Measurements from ENCODE around the gene UBE3D. TPM values are rescaled to one million over a fixed set of nuclear protein-coding genes. Genes with fewer than 3 reads are reported as not detected.

UBE3D gene
- total RNA-seq, 2 donors from 2014 or later, result 16.2 to 18.0 TPM

DNA sequence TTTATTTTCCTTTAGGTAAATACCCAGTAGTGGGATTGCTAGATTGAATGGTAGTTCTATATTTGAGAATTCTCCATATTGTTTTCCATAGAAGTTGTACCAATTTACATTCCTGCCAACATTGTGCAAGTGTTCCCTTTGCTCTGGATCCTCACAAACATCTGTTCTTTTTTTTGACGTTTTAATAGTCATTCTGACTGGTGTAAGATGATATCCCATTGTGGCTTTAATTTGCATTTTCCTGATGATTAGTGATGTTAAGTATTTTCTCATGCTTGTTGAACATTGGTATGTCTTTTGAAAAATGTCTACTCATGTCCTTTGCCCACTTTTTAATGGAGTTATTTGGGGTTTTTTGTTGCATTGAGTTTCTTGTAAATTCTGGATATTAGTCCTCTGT lies 85.6 kb downstream of the UBE3D start:
- Mint-ChIP-seq H3K4me1 (no peaks in the 10 kb centered on the region), H3K9me3 (no peaks in the 10 kb centered on the region), H3K4me3 (no peak overlapping the region), H3K27me3 (ENCODE audit: insufficient read depth) (no peaks in the 10 kb centered on the region), H3K27ac (no peak overlapping the region), H3K36me3 (ENCODE audit: low read depth) (no peaks in the 10 kb centered on the region)
- Histone ChIP-seq H3K4me3 (ENCODE audit: low read length) (no peak overlapping the region), H3K4me1 (ENCODE audit: control insufficient read depth, insufficient read depth, low read length) (no peaks in the 10 kb centered on the region), H3K27me3 (ENCODE audit: control insufficient read depth, insufficient read depth, low read length, poor library complexity, severe bottlenecking) (no peaks in the 10 kb centered on the region), H3K36me3 (ENCODE audit: control insufficient read depth, insufficient read depth, low read length) (no peaks in the 10 kb centered on the region), H3K27ac (ENCODE audit: low read depth, low read length) (no peak overlapping the region), H3K9me3 (ENCODE audit: control insufficient read depth, low read length) (no peaks in the 10 kb centered on the region), H3K9ac (ENCODE audit: extremely low read depth, low read length, poor library complexity, severe bottlenecking) (no peak overlapping the region)
- no peak for TF ChIP-seq CTCF (conservative IDR thresholded peaks at IDR 0.05)
- 90% methylated on average over 1 of the region's 1 CpG; no CpG with 5 or more reads in 1 of the 2 experiments for WGBS, 2 experiments (ENCODE audit: insufficient coverage in 1 of 2, insufficient read length in 1 of 2)
- no peak for DNase-seq

DNA sequence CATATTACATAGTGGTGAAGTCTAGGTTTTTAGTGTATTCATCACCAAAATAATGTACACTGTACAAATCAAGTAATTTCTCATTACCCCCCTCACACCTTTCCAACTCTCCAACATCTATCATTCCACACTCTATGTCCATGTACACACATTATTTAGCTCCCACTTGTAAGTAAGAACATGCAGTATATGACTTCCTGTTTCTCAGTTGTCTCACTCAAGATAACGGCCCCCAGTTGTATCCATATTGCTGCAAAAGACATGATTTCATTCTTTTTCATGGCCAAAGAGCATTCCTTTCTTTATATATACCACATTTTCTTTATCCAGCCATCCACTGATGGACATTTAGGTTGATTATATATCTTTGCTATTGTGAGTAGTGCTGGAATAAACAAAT lies 86.0 kb downstream of the UBE3D start:
- no peaks in the 10 kb centered on the region for H3K36me3 ChIP-seq (ENCODE audit: control insufficient read depth, insufficient read depth, low read length)
- H3K27me3 ChIP-seq (ENCODE audit: control insufficient read depth, insufficient read depth, low read length, poor library complexity, severe bottlenecking), result no peaks in the 10 kb centered on the region
- no peaks in the 10 kb centered on the region for H3K36me3 Mint-ChIP-seq (ENCODE audit: low read depth)
- no peak overlapping the region for H3K9ac ChIP-seq (ENCODE audit: extremely low read depth, low read length, poor library complexity, severe bottlenecking)
- no peak overlapping the region for H3K27ac ChIP-seq (ENCODE audit: low read depth, low read length)
- H3K4me3 ChIP-seq (ENCODE audit: low read length), result no peak overlapping the region
- no peaks in the 10 kb centered on the region for H3K27me3 Mint-ChIP-seq (ENCODE audit: insufficient read depth)
- no peaks in the 10 kb centered on the region for H3K4me1 Mint-ChIP-seq
- no peak for TF ChIP-seq CTCF (conservative IDR thresholded peaks at IDR 0.05)
- no peaks in the 10 kb centered on the region for H3K4me1 ChIP-seq (ENCODE audit: control insufficient read depth, insufficient read depth, low read length)
- H3K27ac Mint-ChIP-seq, result no peak overlapping the region
- 91 to 100% methylated on average over 1 of the region's 1 CpG for WGBS, 2 experiments (ENCODE audit: insufficient coverage in 1 of 2, insufficient read length in 1 of 2)
- no peak for DNase-seq
- H3K9me3 ChIP-seq (ENCODE audit: control insufficient read depth, low read length), result no peaks in the 10 kb centered on the region
- no peaks in the 10 kb centered on the region for H3K9me3 Mint-ChIP-seq
- H3K4me3 Mint-ChIP-seq, result no peak overlapping the region

GRCh38 chr6:82978362-82978945 lies 87.2 kb downstream of the UBE3D start:
- Mint-ChIP-seq H3K9me3 (no peaks in the 10 kb centered on the region), H3K4me3 (no peak overlapping the region), H3K36me3 (ENCODE audit: low read depth) (no peaks in the 10 kb centered on the region), H3K27me3 (ENCODE audit: insufficient read depth) (no peaks in the 10 kb centered on the region), H3K27ac (no peak overlapping the region), H3K4me1 (no peaks in the 10 kb centered on the region)
- no peaks in the 10 kb centered on the region for H3K27me3 ChIP-seq (ENCODE audit: control insufficient read depth, insufficient read depth, low read length, poor library complexity, severe bottlenecking)
- no peaks in the 10 kb centered on the region for H3K9me3 ChIP-seq (ENCODE audit: control insufficient read depth, low read length)
- no peak overlapping the region for H3K4me3 ChIP-seq (ENCODE audit: low read length)
- H3K4me1 ChIP-seq (ENCODE audit: control insufficient read depth, insufficient read depth, low read length), result no peaks in the 10 kb centered on the region
- no peak overlapping the region for H3K27ac ChIP-seq (ENCODE audit: low read depth, low read length)
- H3K9ac ChIP-seq (ENCODE audit: extremely low read depth, low read length, poor library complexity, severe bottlenecking), result no peak overlapping the region
- TF ChIP-seq CTCF (conservative IDR thresholded peaks at IDR 0.05), result no peak
- 93 to 97% methylated on average over 2 of the region's 3 CpGs for WGBS, 2 experiments (ENCODE audit: insufficient coverage in 1 of 2, insufficient read length in 1 of 2)
- no peak for DNase-seq
- no peaks in the 10 kb centered on the region for H3K36me3 ChIP-seq (ENCODE audit: control insufficient read depth, insufficient read depth, low read length)
